NCI-H345 treated with DMSO at 0.1 percent for 48 hours (cell line): ENCODE data around the gene RNF187.

Source experiments
- DNase-seq: peaks from one replicate; lab custom pipeline; 2025; ENCODE audit not compliant: unreplicated experiment; lab: John Stamatoyannopoulos, UW

Gene RNF187

DNA sequence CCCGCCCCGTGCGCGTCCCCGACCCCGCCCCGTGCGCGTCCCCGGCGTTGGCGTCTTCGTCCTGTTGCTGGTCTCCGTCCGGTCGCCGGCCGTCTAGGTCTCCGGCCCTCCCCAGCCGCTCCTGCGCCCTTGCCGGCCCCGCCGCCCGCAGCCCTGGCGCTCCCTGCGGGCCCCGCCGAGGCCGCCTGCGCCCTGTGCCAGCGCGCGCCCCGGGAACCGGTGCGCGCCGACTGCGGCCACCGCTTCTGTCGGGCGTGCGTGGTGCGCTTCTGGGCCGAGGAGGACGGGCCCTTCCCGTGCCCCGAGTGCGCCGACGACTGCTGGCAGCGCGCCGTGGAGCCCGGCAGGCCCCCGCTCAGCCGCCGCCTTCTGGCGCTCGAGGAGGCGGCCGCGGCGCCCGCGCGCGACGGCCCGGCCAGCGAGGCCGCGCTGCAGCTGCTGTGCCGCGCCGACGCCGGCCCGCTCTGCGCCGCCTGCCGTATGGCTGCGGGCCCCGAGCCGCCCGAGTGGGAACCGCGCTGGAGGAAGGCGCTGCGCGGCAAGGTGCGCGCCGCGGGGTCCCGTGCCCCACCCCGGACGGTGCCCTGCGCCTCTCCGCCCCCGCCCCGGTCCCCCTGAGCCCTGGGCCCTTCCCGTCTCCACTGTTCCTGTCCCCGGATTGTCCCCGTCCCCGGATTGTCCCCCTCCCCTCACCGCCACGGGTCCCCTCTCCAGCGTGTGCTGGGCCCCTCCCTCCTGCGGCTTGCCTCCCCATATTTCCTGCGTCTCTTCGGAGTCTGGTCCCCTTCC lies at the start of gene RNF187:
TSS of gene RNF187 (plus strand) at position 47 of the 789 bp plus-strand sequence.
- no peak for DNase-seq

DNA sequence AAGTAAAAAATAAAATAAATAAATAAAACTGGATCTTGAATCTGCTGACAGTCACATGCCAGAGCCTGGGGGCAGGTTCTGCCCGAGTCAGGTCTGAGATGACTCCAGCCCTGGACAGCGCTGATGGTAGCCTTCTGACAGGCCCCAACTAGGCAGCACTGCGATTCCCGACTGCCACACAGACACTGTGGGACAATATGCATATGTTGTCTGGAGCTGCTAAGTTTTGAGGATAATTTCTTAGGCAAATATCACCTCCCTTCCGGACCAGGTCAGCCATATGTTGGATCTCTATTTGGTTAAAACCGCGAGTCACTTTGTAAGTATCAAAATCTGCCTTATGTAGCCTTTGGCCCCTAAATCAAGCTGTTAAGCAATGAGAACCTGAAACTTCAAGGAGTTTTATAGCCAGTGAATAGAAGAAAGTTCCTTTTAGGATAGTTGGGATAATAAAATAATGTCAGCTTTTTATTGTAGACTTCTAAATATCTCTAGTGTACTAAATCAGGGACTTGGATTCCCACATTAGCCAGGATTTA lies 49.7 kb upstream of the RNF187 start:
- DNase-seq: no peak

DNA sequence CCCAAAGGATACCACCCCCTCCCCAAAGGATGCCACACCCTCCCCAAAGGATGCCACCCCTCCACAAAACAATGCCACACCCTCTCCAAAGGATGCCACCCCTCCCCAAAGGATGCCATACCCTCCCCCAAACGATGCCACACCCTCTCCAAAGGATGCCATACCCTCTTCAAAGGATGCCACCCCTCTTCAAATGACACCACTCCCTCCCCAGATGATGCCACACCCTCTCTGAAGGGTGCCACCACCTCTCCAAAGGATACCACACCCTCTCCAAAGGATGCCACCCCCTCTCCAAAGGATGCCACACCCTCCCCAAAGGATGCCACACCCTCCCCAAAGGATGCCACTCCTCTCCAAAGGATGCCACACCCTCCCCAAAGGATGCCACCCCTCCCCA lies 48.9 kb upstream of the RNF187 start:
- DNase-seq: no peak

DNA sequence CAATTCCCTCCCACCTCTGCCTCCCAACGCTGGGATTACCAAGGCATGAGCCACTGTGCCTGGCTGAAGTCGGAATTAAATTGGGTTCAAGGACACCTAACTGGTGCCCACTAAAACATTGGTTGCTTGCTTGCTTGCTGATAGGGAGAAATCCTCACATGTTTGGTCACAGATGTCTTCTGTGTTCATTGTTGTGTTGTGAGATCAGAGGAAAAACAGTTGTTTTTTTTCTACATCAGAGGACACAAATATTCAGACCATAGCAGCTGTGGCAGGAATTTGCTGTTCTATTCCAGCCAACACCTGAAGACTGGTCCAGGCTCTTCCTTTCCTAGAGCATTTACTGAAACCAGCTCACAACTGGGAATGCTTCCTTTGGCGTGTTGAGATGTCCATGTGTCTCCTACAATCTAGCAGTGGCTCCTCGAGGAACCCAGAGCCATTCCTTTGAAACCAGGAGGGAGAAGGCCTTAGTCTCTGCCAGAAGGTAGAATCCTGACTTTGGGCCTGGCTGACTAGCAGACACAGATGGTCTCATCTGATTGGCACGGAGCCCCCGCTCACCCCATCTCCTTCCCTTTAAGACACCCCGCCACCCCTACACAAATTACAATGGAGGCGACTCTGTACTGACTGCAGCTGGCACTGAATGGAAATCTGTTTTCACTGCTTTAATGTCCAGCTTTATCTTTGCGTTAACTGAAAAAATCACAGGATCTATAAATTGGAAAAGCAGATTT lies 46.3 kb upstream of the RNF187 start:
- no peak for DNase-seq

DNA sequence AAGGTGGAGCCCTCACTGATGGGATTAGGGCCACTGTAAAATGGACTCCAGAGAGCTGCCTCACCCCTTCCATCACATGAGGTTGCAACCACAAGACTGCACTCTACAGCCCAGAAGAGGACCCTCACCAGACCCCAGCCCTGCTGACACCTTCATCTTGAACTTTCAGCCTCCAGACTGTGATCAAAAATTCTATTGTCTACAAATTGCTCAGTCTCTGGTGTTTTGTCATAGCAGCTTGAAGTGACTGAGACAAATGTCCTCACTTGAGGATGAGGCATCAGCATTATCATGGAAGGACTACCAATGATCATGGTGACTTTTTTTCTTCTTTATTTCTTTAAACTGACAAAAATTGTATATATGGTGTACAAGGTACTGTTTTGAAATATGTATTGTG lies 43.8 kb upstream of the RNF187 start:
- DNase-seq: no peak

DNA sequence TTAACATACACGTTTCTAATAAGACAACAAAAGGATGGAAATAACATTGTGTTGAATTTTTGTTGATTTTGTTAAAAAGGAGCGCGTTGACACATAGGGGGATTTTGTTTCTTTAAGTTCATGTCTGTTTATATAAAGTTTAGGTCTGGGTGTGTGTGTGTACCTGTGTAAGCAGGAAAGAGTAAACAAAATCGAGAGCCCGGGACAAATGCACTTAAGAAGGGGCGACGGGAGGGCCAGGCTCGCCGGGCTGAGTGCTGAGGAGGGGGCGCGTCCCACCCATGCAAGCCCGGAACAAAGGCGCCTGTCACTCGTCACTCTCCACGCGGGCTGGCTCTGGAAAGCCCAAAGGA lies 41.7 kb upstream of the RNF187 start:
- no peak for DNase-seq

DNA sequence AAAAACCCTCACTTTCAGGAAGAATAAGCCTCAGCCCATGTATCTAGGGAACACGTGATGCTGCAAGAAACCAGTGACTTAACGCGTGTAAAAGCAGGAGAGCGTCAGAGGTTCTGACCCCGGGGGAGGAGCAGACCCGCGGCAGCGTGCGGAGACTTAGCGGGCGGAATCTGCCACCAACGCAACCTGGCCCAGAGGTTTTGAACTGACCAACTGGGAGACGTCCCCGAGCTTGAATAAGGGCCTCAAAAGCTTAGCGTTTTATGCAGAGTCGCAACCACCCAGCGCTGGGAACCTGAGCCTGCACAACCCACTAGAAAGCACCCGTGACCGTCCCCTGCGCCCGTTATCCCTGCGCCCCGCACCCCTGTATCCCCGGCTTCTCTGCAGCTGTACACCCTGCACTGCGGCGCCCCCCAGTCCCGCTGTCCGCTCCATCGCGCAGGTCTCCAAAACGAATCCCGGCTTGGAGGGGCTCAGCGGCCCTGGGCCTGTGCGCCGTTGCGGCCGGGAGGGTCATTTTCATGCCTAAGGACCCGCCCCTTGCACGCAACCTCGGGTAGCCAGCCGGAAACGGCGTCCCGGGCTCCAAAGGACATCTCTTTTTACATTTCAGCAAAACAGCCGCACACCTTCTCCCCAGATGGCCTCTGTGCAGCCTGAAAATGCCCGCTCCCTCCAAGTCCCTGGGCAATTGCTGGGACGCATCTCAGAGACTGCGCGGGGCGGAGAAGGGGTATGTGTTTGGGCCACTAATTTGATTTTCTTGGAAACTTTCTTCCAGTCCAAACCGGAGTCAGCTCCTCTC lies 41.1 kb upstream of the RNF187 start:
- no peak for DNase-seq

DNA sequence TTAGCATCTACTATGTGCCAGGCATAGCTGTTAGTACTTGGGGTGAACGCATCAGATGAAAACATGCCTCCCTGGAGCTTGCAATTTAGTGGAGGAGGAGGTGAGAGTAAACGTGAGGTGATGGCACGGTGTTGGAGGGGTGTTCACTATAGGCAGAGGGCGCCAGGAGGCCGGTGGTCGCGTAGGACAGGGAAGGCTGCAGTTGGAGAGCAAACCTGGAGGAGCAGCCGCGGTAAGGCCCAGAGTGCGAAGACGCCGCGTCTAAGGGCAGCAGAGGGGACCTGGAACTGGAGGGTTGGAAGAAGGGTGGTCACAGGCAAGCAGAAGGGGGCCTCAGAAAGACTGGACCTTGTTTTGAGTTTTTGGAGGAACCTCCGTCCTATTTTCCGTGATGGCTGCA lies 40.3 kb upstream of the RNF187 start:
- no peak for DNase-seq

DNA sequence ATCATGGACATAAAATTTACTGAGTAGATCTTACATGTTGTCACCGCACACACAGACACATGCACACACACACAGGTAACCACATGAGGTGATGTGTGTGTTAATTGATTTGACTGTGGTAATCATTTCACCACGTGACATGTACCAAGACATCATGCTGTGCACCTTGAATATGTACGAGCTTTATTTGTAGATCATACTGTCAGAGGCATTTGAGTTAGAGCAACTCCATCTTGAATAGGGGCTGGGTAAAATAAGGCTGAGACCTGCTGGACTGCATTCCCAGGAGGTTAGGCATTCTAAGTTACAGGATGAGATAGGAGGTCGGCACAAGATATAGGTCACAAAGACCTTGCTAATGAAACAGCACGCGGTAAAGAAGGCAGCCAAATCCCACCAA lies 38.8 kb upstream of the RNF187 start:
- DNase-seq: no peak

DNA sequence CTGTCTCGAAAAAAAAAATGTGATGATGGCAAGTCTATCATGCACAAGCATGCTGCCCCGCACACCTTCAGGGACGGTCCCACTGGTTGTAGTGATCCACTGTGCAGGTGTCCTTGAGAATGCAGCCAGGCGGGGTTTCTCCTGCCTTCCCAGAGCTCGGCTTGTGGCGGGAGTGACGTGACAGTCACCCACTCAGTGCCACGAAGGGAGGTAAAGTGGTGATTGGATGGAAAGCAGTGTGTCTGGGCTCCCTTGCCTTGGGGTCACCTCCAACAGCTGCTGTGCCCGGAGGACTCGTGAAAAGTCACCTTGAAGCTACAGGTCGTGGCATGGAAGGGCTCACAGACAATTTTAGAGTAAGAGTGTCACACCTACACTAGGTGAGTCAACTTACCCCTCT lies 37.0 kb upstream of the RNF187 start:
- DNase-seq: no peak

DNA sequence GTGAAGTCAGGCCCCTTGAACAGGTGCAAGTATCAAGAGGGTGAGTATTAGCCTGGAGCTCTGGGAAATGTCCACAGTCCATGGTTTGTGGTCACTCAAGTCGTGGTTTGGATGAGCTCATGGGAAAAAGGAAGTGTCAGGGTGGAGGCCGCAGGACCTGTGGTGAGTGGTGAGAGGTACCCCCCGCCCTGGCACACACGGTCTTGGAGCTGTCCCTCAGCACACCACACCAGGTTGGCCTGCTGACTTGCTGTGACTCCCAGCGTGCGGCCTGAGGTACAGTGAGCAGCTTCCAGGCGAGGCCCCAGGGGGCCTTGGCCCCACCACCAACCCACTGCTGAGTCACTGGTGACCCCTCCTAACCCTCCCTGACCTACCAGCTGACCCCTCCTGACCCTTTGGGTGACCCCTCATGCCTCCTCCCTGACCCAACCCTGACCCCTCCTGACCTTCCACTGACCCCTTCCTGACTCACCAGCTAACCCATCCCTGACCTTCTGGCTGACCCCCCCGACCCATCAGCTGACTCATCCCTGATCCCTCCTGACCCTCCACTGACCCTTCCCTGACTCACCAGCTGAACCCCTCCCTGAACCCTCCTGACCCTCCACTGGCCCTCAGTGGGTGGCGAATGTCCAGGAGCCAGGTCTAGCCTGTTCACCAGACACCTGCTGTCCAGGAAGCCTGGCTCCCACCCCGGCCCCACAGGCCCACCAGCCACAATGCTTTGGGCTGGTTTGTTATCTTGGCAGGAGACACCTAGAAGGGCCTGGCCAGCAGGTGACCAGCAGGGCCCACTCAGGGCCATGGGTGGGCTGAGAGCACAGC lies 34.8 kb upstream of the RNF187 start:
- no peak for DNase-seq

DNA sequence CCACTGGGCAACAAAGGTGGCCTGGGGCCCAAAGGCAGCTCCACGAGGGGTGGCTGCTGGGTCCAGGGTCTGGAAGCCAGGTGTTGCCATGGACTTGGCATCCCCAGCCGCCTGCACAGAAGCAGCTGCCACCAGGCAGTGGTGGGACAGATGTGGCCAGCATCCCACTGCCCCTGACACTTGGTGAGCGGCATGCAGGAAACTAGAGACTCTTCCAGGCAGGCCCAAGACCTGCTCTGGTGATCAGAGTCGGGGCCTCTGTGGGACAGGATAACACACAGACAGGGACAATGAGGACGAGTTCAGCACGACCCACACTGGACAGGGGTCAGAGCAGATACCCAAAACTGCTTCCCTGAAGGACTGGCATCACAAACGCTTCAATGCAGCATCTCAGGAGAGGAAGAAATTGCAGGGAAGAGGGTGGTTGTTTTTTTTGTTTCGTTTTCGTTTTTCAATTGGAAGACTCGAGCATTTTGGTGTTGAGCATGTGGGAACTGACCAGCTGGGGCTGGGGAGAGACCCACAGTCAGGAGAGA lies 34.1 kb upstream of the RNF187 start:
- DNase-seq: no peak

DNA sequence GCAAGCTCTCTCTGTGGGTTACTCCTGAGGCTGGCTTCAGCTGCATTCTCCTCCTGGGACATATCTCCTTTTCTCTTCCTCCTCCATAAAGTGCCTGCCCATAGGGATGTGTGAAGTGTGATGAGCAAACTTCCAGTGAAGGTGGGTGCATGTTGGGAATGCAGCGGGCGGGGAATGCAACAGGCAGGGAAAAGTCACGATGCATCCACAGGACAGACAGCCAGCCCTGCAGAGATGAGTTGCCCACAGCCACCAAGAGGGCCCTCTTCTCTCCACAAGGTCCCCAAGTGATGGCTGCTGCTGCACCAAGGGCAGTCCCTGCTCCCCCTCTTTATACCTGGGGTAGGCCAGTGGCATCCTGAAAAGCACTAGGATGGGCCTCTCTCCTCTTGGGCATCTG lies 33.6 kb upstream of the RNF187 start:
- DNase-seq: no peak

DNA sequence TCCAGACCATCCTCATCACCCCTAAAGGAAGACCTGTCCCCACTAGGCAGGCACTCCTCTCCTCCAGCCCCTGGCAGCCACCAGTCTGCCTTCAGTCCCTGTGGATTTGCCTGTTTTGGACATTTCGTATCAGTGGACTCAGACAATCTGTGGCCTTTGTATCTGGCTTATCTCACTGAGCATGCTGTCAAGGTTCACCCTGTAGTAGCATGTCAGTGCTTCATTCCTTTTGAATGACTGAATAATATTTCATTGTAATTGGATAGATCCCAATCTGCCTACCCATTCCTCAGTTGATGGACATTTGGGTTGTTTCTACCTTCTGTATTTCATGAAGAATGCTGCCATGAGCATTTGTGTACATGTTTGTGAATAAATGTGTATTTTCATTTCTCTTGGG lies 32.9 kb upstream of the RNF187 start:
- DNase-seq: no peak

DNA sequence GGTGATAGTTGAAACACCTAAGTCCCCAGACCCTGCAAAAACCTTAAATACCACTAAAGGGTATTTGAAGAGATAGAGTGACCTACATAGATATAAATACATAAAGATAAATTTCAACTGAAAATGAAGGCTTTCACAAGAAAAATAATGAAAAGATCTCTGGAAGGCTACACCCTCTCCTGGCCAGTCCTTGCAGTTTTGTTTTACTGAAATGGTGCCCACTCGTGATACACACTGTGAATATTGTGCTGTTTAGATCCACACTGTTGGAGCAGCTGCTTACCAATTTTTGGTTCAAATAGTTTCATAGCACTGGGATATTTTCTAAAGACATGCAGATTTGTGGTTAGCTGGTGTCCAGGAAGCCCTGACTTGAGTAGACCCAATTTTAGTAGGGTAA lies 31.5 kb upstream of the RNF187 start:
- no peak for DNase-seq

DNA sequence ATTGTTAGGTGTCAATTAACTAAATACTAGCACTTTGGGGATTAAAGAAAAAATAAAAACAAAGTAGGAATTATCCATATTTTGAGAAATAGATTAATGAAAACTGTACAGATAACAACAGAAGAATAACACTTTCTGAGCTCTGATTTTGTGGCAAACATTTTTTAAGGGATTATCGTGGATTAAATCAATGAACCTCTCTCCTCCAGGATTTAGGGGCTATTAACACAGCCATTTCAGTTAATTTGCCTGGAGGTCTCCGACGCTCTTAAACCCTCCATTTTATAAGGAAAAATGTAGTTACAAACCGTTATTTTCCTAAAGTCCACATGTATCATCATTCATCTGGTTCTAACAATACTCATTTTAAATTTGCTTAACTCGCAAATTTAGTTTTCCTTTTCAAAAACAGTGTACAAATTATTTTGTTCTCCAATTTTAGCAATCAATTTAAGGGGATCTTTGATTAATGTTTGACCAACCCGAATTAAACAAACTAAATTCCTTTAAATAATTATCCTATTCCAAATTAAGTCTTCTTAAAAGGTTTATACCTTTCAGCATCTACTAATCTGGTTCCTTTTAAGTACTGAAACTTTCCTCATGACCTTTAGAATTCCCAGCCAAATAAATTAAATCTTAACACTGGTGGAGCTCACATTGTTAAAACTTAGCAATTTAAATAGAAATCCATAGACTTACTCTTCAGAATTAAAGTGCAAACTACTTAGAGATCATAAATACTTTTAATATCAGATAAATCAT lies 30.7 kb upstream of the RNF187 start:
- no peak for DNase-seq

DNA sequence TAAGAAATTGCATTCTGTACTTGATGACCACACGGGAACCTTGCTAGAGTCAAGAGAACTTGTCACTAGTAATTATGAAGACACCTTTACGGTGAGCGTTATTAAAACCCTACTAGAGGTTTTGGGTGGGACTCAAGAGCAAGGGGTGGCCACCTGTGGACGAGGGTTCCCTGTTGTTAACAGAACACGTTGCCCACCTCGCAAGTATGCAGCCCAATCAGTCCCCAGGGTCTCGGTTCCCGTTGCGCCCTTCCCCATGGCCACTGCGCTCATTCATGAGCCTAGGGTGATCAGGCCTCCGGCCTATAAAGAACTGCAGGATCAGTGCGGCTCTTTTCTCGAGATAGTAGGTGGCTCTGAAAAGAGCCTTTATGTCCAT lies 30.2 kb upstream of the RNF187 start:
- DNase-seq: no peak

DNA sequence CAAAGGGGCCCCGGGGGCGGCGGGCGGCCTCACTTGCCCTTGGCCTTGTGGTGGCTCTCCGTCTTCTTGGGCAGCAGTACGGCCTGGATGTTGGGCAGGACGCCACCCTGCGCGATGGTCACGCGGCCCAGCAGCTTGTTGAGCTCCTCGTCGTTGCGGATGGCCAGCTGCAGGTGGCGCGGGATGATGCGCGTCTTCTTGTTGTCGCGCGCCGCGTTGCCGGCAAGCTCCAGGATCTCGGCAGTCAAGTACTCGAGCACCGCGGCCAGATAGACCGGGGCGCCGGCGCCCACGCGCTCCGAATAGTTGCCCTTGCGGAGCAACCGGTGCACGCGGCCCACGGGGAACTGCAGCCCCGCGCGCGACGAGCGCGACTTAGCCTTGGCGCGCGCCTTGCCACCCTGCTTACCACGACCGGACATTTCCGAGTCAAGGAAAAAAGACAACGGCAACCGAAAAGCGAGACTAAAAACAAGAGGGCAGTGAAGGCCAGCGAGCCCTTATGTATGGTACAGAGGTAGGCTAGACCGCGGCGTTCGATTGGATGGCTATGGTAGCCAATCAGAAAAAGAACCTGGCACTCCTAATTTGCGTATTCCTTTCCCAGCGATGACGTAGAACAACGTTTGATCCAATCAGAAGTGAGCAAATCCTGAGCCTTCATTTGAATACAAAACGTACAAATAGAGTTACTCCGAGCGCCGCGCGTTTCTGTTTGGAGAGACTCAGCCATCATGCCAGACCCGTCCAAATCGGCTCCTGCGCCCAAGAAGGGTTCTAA lies 29.6 kb upstream of the RNF187 start:
- peak; percentile 98 for DNase-seq
